Mesenchymal stem cell (in vitro differentiated cells and primary cell): ENCODE data around the gene LAMB4.

Source experiments
- DNase-seq: peaks from one replicate; pipeline ENCODE4 v3.0.0-alpha.2; 2013
- H2AFZ ChIP-seq: one replicate; pipeline ENCODE4 v1.6.1; 2013; ENCODE audit warnings: low read depth, mild to moderate bottlenecking, control low read depth, inconsistent platforms, low read length, moderate library complexity
- H2AK5ac ChIP-seq: 2 replicates; pipeline ENCODE4 v1.6.1; 2013; ENCODE audit warnings: low read length, moderate library complexity, mild to moderate bottlenecking, inconsistent platforms; ENCODE audit not compliant: severe bottlenecking
- H2BK120ac ChIP-seq: one replicate; pipeline ENCODE4 v1.6.1; 2013; ENCODE audit warnings: low read depth, mild to moderate bottlenecking, inconsistent platforms, low read length, moderate library complexity
- H2BK12ac ChIP-seq, 2 experiments: one replicate each; pipeline ENCODE4 v1.6.1; 2013; ENCODE audit warnings: inconsistent platforms in 2 of 2, low read length in 2 of 2, mild to moderate bottlenecking in 2 of 2, moderate library complexity in 2 of 2, control low read depth in 1 of 2
- H2BK15ac ChIP-seq: one replicate; pipeline ENCODE4 v1.6.1; 2013; ENCODE audit warnings: mild to moderate bottlenecking, low read depth, inconsistent platforms; ENCODE audit not compliant: poor library complexity, severe bottlenecking
- H2BK5ac ChIP-seq: 2 replicates; pipeline ENCODE4 v1.6.1; 2013; ENCODE audit warnings: low read depth, mild to moderate bottlenecking, low read length, control low read depth, inconsistent platforms; ENCODE audit not compliant: poor library complexity, severe bottlenecking
- H3K14ac ChIP-seq, 2 experiments: one replicate each; pipeline ENCODE4 v1.6.1; 2013; ENCODE audit warnings: inconsistent platforms in 2 of 2, low read length in 2 of 2, control low read depth in 1 of 2, mild to moderate bottlenecking in 1 of 2, moderate library complexity in 1 of 2
- H3K18ac ChIP-seq, 2 experiments: one replicate each; pipeline ENCODE4 v1.6.1; 2013; ENCODE audit warnings: inconsistent platforms in 2 of 2, low read length in 2 of 2, control low read depth in 1 of 2, low read depth in 1 of 2, mild to moderate bottlenecking in 1 of 2
- H3K23ac ChIP-seq, 2 experiments: one replicate each; pipeline ENCODE4 v1.6.1; 2013; ENCODE audit warnings: inconsistent platforms in 2 of 2, low read length in 2 of 2, mild to moderate bottlenecking in 2 of 2, moderate library complexity in 2 of 2, control low read depth in 1 of 2
- H3K27ac ChIP-seq: 2 replicates; pipeline ENCODE4 v1.5.1; 2013; ENCODE audit warnings: mild to moderate bottlenecking, moderate library complexity, low read length, control low read depth, inconsistent platforms; ENCODE audit not compliant: poor library complexity, severe bottlenecking
- H3K27me3 ChIP-seq, 2 experiments: 2 replicates each; pipeline versions ENCODE4 v1.6.1 to v1.7.0; 2013; ENCODE audit warnings: low read length in 2 of 2, mild to moderate bottlenecking in 2 of 2, moderate library complexity in 2 of 2, control low read depth in 1 of 2, inconsistent platforms in 1 of 2; ENCODE audit not compliant: control insufficient read depth in 1 of 2, insufficient read depth in 1 of 2
- H3K36me3 ChIP-seq, 2 experiments: 2 replicates each; pipeline versions ENCODE4 v1.6.1 to v1.7.0; 2013; ENCODE audit warnings: low read length in 2 of 2, control low read depth in 1 of 2, inconsistent platforms in 1 of 2, low read depth in 1 of 2, mild to moderate bottlenecking in 1 of 2; ENCODE audit not compliant: insufficient read depth in 2 of 2, control insufficient read depth in 1 of 2
- H3K4ac ChIP-seq, 2 experiments: one replicate each; pipeline ENCODE4 v1.6.1; 2013; ENCODE audit warnings: inconsistent platforms in 2 of 2, low read length in 2 of 2, mild to moderate bottlenecking in 2 of 2, moderate library complexity in 2 of 2, control low read depth in 1 of 2, low read depth in 1 of 2
- H3K4me1 ChIP-seq: 2 replicates; pipeline ENCODE4 v1.6.1; 2013; ENCODE audit warnings: low read depth, low read length, control low read depth; ENCODE audit not compliant: control insufficient read depth, insufficient read depth
- H3K4me2 ChIP-seq: 2 replicates; pipeline ENCODE4 v1.6.1; 2013; ENCODE audit warnings: low read length, mild to moderate bottlenecking, inconsistent platforms; ENCODE audit not compliant: poor library complexity, severe bottlenecking
- H3K4me3 ChIP-seq, 2 experiments: 2 replicates each; pipeline versions ENCODE4 v1.5.1 to v1.7.0; 2013; ENCODE audit warnings: low read length in 2 of 2, mild to moderate bottlenecking in 2 of 2, control low read depth in 1 of 2, low read depth in 1 of 2; ENCODE audit not compliant: insufficient read depth in 1 of 2
- H3K79me1 ChIP-seq: replicated peaks from 2 replicates; pipeline ENCODE4 v1.6.1; 2013; ENCODE audit warnings: mild to moderate bottlenecking, control low read depth, low read length, inconsistent platforms; ENCODE audit not compliant: poor library complexity, severe bottlenecking
- H3K9ac ChIP-seq: 2 replicates; pipeline ENCODE4 v1.7.0; 2013; ENCODE audit warnings: mild to moderate bottlenecking, low read length, moderate library complexity
- H3K9me3 ChIP-seq: 2 replicates; pipeline ENCODE4 v1.7.0; 2013; ENCODE audit warnings: mild to moderate bottlenecking, low read length; ENCODE audit not compliant: control insufficient read depth
- H4K8ac ChIP-seq: one replicate; pipeline ENCODE4 v1.6.1; 2013; ENCODE audit warnings: inconsistent platforms, mild to moderate bottlenecking, low read length, moderate library complexity
- H4K91ac ChIP-seq: one replicate; pipeline ENCODE4 v1.6.1; 2013; ENCODE audit warnings: mild to moderate bottlenecking, low read length, inconsistent platforms
- WGBS: methylation state at CpG from one replicate; pipeline ENCODE4 v1.1.7; 2013; ENCODE audit warnings: mixed read lengths; 5-methylcytosine and 5-hydroxymethylcytosine counted together

Gene LAMB4

GRCh38 chr7:108054537-108054936, 75.6 kb downstream of the LAMB4 start:
- no peak overlapping the region for H3K18ac ChIP-seq
- H2AFZ ChIP-seq, result no peak overlapping the region
- H3K27ac ChIP-seq, result no peak overlapping the region
- H3K9ac ChIP-seq, result no peak overlapping the region
- no peak overlapping the region for H3K23ac ChIP-seq
- no peaks in the 10 kb centered on the region for H3K79me1 ChIP-seq
- no CpG with 5 or more reads among the region's 1 CpG for WGBS
- H2BK120ac ChIP-seq, result no peak overlapping the region
- H3K4ac ChIP-seq, result no peak overlapping the region
- no peak overlapping the region for H3K14ac ChIP-seq
- no peak overlapping the region for H3K4me2 ChIP-seq
- no peaks in the 10 kb centered on the region for H3K36me3 ChIP-seq
- H3K4me3 ChIP-seq, result no peak overlapping the region
- H2BK12ac ChIP-seq, result no peak overlapping the region
- no peak overlapping the region for H2AK5ac ChIP-seq
- no peak overlapping the region for H2BK5ac ChIP-seq
- H2BK15ac ChIP-seq, result no peak overlapping the region
- no peak overlapping the region for H4K91ac ChIP-seq
- peaks cover 4% of the 10 kb centered on the region for H3K4me1 ChIP-seq
- no peaks in the 10 kb centered on the region for H3K9me3 ChIP-seq
- H3K27me3 ChIP-seq, result no peaks in the 10 kb centered on the region
- DNase-seq, result no peak
- H4K8ac ChIP-seq, result no peak overlapping the region

GRCh38 chr7:108053250-108053649, 76.9 kb downstream of the LAMB4 start:
- H3K27ac ChIP-seq, result no peak overlapping the region
- no peak overlapping the region for H3K4me2 ChIP-seq
- H3K23ac ChIP-seq, result no peak overlapping the region
- 93% methylated on average over 4 of the region's 4 CpGs for WGBS
- H4K8ac ChIP-seq, result no peak overlapping the region
- no peak overlapping the region for H2AFZ ChIP-seq
- H3K18ac ChIP-seq, result no peak overlapping the region
- H4K91ac ChIP-seq, result no peak overlapping the region
- H2BK12ac ChIP-seq, result no peak overlapping the region
- no peak for DNase-seq
- no peak overlapping the region for H2BK15ac ChIP-seq
- H3K9me3 ChIP-seq, result no peaks in the 10 kb centered on the region
- H3K14ac ChIP-seq, result no peak overlapping the region
- H3K36me3 ChIP-seq, result no peaks in the 10 kb centered on the region
- no peaks in the 10 kb centered on the region for H3K4me1 ChIP-seq
- no peak overlapping the region for H3K9ac ChIP-seq
- no peak overlapping the region for H2BK120ac ChIP-seq
- no peaks in the 10 kb centered on the region for H3K79me1 ChIP-seq
- no peak overlapping the region for H2BK5ac ChIP-seq
- no peak overlapping the region for H2AK5ac ChIP-seq
- H3K4ac ChIP-seq, result no peak overlapping the region
- H3K27me3 ChIP-seq, result no peaks in the 10 kb centered on the region
- H3K4me3 ChIP-seq, result no peak overlapping the region

GRCh38 chr7:108051454-108051853, 78.7 kb downstream of the LAMB4 start:
- Histone ChIP-seq H3K9ac (no peak overlapping the region), H3K9me3 (no peaks in the 10 kb centered on the region), H3K27ac (no peak overlapping the region), H3K36me3 (no peaks in the 10 kb centered on the region), H3K4ac (no peak overlapping the region), H3K4me2 (no peak overlapping the region), H3K27me3 (no peaks in the 10 kb centered on the region), H2AFZ (no peak overlapping the region), H2BK15ac (no peak overlapping the region), H3K18ac (no peak overlapping the region), H3K79me1 (no peaks in the 10 kb centered on the region), H3K14ac (no peak overlapping the region), H3K4me1 (no peaks in the 10 kb centered on the region), H3K23ac (no peak overlapping the region), H3K4me3 (no peak overlapping the region), H2BK120ac (no peak overlapping the region), H2BK5ac (no peak overlapping the region), H2BK12ac (no peak overlapping the region), H4K8ac (no peak overlapping the region), H4K91ac (no peak overlapping the region), H2AK5ac (no peak overlapping the region)
- no peak for DNase-seq
- no CpG with 5 or more reads among the region's 1 CpG for WGBS

- H3K14ac ChIP-seq, result no peak overlapping the region
- H2BK5ac ChIP-seq, result no peak overlapping the region
- no peak overlapping the region for H3K4me2 ChIP-seq
- H3K23ac ChIP-seq, result no peak overlapping the region
- no peak for DNase-seq
- no peak overlapping the region for H3K9ac ChIP-seq
- WGBS, result 100% methylated on average over 2 of the region's 3 CpGs
- no peak overlapping the region for H4K91ac ChIP-seq
- H3K36me3 ChIP-seq, result no peaks in the 10 kb centered on the region
- no peak overlapping the region for H4K8ac ChIP-seq
- no peaks in the 10 kb centered on the region for H3K27me3 ChIP-seq
- no peak overlapping the region for H2BK120ac ChIP-seq
- H3K4ac ChIP-seq, result no peak overlapping the region
- H3K27ac ChIP-seq, result no peak overlapping the region
- no peaks in the 10 kb centered on the region for H3K4me1 ChIP-seq
- H2AK5ac ChIP-seq, result no peak overlapping the region
- H3K79me1 ChIP-seq, result no peaks in the 10 kb centered on the region
- no peak overlapping the region for H3K4me3 ChIP-seq
- no peak overlapping the region for H2BK15ac ChIP-seq
- H2AFZ ChIP-seq, result no peak overlapping the region
- H3K9me3 ChIP-seq, result no peaks in the 10 kb centered on the region
- H2BK12ac ChIP-seq, result no peak overlapping the region
- H3K18ac ChIP-seq, result peak overlapping the region in 1 of 2 experiments; percentile 18
Observed at GRCh38 chr7:108049962-108050361, 80.2 kb downstream of the LAMB4 start.
